GM10248 (cell line): ENCODE measurements around the gene KICS2.

Experiments
- CTCF ChIA-PET: fragments of 300-600 bp; sonication (Branson Sonifier 250); formaldehyde crosslinking; extraction: SDS; loops from one replicate; lab custom pipeline; 2021; ENCODE audit warnings: antibody characterized with exemption; lab: Yijun Ruan, JAX
- POLR2A ChIA-PET: fragments of 350-650 bp; sonication (Branson Sonifier 250); formaldehyde crosslinking; extraction: SDS; loops from one replicate; lab custom pipeline; 2020; ENCODE audit warnings: antibody characterized with exemption; lab: Yijun Ruan, JAX
- DNase-seq: peaks from one replicate; pipeline ENCODE4 v3.0.0; 2012; ENCODE audit errors: extremely low spot score
- CTCF ChIP-seq: IDR thresholded peaks from 2 replicates; pipeline ENCODE4 v1.5.1; 2012; ENCODE audit warnings: mild to moderate bottlenecking, low read depth; ENCODE audit errors: extremely low read depth, missing control alignments, control extremely low read depth

KICS2 gene

DNA sequence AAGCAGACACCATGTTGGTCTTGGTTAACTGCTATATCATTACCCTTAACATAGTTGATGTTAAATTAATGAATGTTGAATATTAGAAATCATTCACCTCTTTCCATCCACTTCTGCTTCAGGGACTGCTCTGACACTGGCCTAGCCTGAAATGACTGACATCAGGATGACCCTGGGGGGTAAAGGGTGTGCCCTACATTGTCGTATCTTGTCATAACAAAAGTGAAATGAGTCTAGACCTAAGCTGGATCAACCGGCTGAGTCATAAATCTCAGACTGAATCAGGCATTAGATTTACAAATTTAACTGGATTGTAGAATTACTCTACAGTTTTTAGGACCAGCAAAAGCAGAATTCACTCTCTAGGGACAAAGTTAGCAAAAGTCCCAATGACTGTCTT lies 35.3 kb downstream of the KICS2 start:
- peak; percentile 29 for DNase-seq

GRCh38 chr12:64184216-64184615 lies 37.9 kb downstream of the KICS2 start:
- TF ChIP-seq CTCF: no peak
- ChIA-PET POLR2A (no interaction called here), CTCF (interaction anchor here (1.0 to 1.4 kb wide), 2 partner anchors 331 to 340 kb away, joined by 3 to 4 read pairs; partner anchors contain the start of gene SRGAP1)
- no peak for DNase-seq

More for the DNA sequence above, 35.3 kb downstream of the KICS2 start:
- CTCF ChIA-PET: no interaction called here
- POLR2A ChIA-PET: no interaction called here
- TF ChIP-seq CTCF: no peak

GRCh38 chr12:64181430-64182291 lies 40.4 kb downstream of the KICS2 start:
- DNase-seq: no peak
- ChIA-PET POLR2A (no interaction called here), CTCF (interaction anchor here (0.8 to 1.6 kb wide), 4 partner anchors 17 to 340 kb away, joined by 3 read pairs; no protein-coding TSS in a partner anchor)
- TF ChIP-seq CTCF: peak; percentile 38

DNA sequence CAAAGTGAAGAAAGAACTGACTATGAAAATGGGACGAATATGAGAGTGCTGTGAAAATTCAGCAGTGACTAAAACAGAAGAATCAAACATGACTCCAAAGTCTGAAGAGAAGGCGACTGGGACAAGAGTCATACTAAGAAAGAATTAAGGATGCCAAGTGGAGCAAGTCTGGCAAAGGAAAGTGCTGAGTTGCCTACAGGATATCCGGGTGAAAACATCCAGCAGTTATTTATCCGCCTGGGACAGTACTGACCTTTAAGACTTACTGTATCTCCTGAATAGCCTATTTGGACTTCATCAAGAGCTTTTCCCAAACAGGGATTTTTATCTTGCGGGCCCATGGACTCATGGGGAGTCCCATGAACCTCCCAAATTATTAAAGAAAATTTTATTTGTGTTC lies 41.1 kb downstream of the KICS2 start:
- TF ChIP-seq CTCF: no peak
- ChIA-PET POLR2A (no interaction called here), CTCF (interaction anchor here (1.5 to 1.6 kb wide), 2 partner anchors 57 to 340 kb away, joined by 3 read pairs; no protein-coding TSS in a partner anchor)
- DNase-seq: no peak

DNA sequence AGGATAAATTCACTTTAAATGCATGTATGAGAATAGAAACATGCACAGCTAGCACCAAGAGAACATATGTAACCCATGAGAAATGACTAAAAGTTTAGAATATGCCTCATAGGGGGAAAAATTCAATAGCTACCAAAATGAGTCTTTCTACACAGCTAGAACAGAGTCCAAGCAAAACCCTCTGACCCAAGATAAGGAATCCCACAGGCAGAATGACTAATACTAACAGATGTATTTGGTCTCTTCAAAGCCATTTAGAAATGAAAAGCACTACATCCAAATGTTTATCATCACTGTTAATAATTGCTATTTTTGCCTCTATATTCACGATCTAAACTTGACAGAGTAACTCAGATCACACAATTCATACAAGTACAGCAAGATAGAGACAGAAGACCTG lies 44.0 kb downstream of the KICS2 start:
- POLR2A ChIA-PET: no interaction called here
- CTCF ChIA-PET: no interaction called here
- TF ChIP-seq CTCF: no peak
- no peak for DNase-seq

DNA sequence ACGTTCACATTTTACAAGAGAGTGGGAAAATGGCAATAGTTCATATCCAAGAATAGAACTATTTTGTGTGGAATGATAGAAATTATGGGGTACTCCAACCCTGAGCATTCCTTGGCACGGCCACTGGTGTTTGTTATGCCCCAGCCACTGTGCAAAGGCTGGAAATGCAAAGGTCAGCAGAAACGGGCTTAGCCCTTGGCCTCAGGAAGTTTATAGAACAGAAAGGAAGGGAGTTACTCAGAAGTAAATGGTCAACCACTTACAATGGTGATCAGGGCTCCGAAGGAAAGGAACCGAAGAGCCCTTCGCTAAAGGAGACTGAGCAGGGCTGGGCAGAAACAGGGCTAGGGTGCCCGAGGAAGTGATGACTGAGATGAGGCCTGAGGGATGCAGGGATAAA lies 45.1 kb downstream of the KICS2 start:
- POLR2A ChIA-PET: no interaction called here
- CTCF ChIA-PET: no interaction called here
- no peak for DNase-seq
- TF ChIP-seq CTCF: no peak
